HCT116 (cell line): Measurements from ENCODE around the gene ANO8. TPM values are rescaled to one million over a fixed set of nuclear protein-coding genes. Genes with fewer than 3 reads are reported as not detected.
A peak's percentile ranks its signal among the peaks of the same experiment; 100 is the strongest.

ENCODE experiments used
- ATAC-seq: fragments of 200-7000 bp; cut with Tn5 transposase; 2 replicates; pipeline ENCODE4 v1.9.1; 2020; ENCODE audit warnings: mild to moderate bottlenecking, moderate library complexity
- BruUV-seq: library from RNA; stranded (reverse); fragments of 400-500 nt; replicated peaks from 2 replicates; lab custom pipeline; 2021; lab: Mats Ljungman, UMichigan
- CTCF ChIA-PET: fragments of 300-600 bp; sonication (Branson Sonifier 250); formaldehyde crosslinking; loops from one replicate; lab custom pipeline; 2021; ENCODE audit warnings: antibody characterized with exemption; lab: Charles Lee
- POLR2A ChIA-PET: fragments of 300-600, 350-600 bp; sonication (Branson Sonifier 250); formaldehyde crosslinking; loops from one replicate; lab custom pipeline; 2021; ENCODE audit warnings: antibody characterized with exemption; lab: Charles Lee
- RAD21 ChIA-PET, 2 experiments: fragments of 300-600 bp; sonication (Branson Sonifier 250); formaldehyde crosslinking; loops; one replicate each; lab custom pipeline; 2023; ENCODE audit warnings: low total read pairs in 2 of 2; ENCODE audit not compliant: uncharacterized antibody in 2 of 2, unreplicated experiment in 2 of 2, low non-redundant PET in 1 of 2; lab: Charles Lee
- DNase-seq: peaks from one replicate; pipeline ENCODE4 v3.0.0-alpha.2; 2010; ENCODE audit warnings: low read depth, low spot score
- H2AFZ ChIP-seq: fragments of 200-600 bp; shearing (Covaris generic), sonication (generic); 2 replicates; pipeline ENCODE4 v1.6.1; 2017; ENCODE audit warnings: low read depth, mixed run types, mixed read lengths, antibody characterized with exemption, low read length; ENCODE audit not compliant: poor library complexity, severe bottlenecking
- H3K27ac ChIP-seq: 2 replicates; pipeline ENCODE4 v1.5.1; 2012; ENCODE audit warnings: low read depth, low read length
- H3K27me3 ChIP-seq: fragments of 200-600 bp; sonication (generic); 2 replicates; pipeline ENCODE4 v1.6.1; 2016; ENCODE audit warnings: mixed run types, low read length, mixed read lengths; ENCODE audit not compliant: insufficient read depth
- H3K36me3 ChIP-seq, 2 experiments: fragments of 200-500 bp in 1 of 2; fragments of 200-600 bp in 1 of 2; sonication (Bioruptor generic) in 1 of 2; sonication (generic) in 1 of 2; 2 replicates each; pipeline versions ENCODE4 v1.5.1 to v1.6.1; 2014 to 2016; ENCODE audit warnings: low read length in 2 of 2, inconsistent platforms in 1 of 2, mixed read lengths in 1 of 2, mixed run types in 1 of 2; ENCODE audit not compliant: insufficient read depth in 2 of 2, control insufficient read depth in 1 of 2
- H3K4me1 ChIP-seq, 2 experiments: fragments of 200-600 bp in 1 of 2; sonication (generic) in 1 of 2; 2 replicates each; pipeline versions ENCODE4 v1.5.1 to v1.6.1; 2012 to 2017; ENCODE audit warnings: low read length in 2 of 2, inconsistent platforms in 1 of 2, mild to moderate bottlenecking in 1 of 2, mixed read lengths in 1 of 2, mixed run types in 1 of 2, moderate library complexity in 1 of 2; ENCODE audit not compliant: insufficient read depth in 2 of 2, control insufficient read depth in 1 of 2
- H3K4me2 ChIP-seq: fragments of 200-600 bp; sonication (generic); 2 replicates; pipeline ENCODE4 v1.6.1; 2017; ENCODE audit warnings: mixed run types, low read length, mixed read lengths
- H3K4me3 ChIP-seq, 2 experiments: fragments of 200-600 bp in 1 of 2; sonication (generic) in 1 of 2; replicated peaks in 1 of 2; 2 replicates each; pipeline ENCODE4 v1.5.1; 2011 to 2016; ENCODE audit warnings: low read length in 2 of 2, control low read depth in 1 of 2, low read depth in 1 of 2, mild to moderate bottlenecking in 1 of 2, mixed read lengths in 1 of 2, mixed run types in 1 of 2
- H3K79me2 ChIP-seq: fragments of 200-600 bp; sonication (generic); 2 replicates; pipeline ENCODE4 v1.6.1; 2017; ENCODE audit warnings: mild to moderate bottlenecking, mixed run types, low read length, moderate library complexity, mixed read lengths; ENCODE audit not compliant: insufficient read depth
- H3K9ac ChIP-seq: fragments of 200-600 bp; sonication (generic); 2 replicates; pipeline ENCODE4 v1.6.1; 2016; ENCODE audit warnings: low read length, mixed read lengths
- H3K9me2 ChIP-seq: fragments of 200-600 bp; sonication (generic), shearing (Covaris generic); 2 replicates; pipeline ENCODE4 v1.6.1; 2017; ENCODE audit warnings: mixed run types, mild to moderate bottlenecking, moderate library complexity; ENCODE audit not compliant: insufficient read depth
- H3K9me3 ChIP-seq, 2 experiments: fragments of 200-500 bp in 1 of 2; fragments of 200-600 bp in 1 of 2; sonication (Bioruptor generic) in 1 of 2; sonication (generic) in 1 of 2; 2 replicates each; pipeline ENCODE4 v1.6.1; 2014 to 2017; ENCODE audit warnings: low read length in 2 of 2, mixed read lengths in 2 of 2, inconsistent platforms in 1 of 2, low read depth in 1 of 2, mild to moderate bottlenecking in 1 of 2, mixed run types in 1 of 2, moderate library complexity in 1 of 2; ENCODE audit not compliant: control insufficient read depth in 1 of 2, insufficient read depth in 1 of 2
- H4K20me1 ChIP-seq: fragments of 200-600 bp; sonication (generic), shearing (Covaris generic); 2 replicates; pipeline ENCODE4 v1.6.1; 2017; ENCODE audit warnings: mixed run types, mild to moderate bottlenecking, moderate library complexity; ENCODE audit not compliant: insufficient read depth
- CEBPB ChIP-seq: IDR thresholded peaks from 2 replicates; pipeline ENCODE4 v1.6.1; 2012; ENCODE audit warnings: low read depth
- ELF1 ChIP-seq: IDR thresholded peaks from 2 replicates; pipeline ENCODE4 v1.6.1; 2012; ENCODE audit warnings: low read depth, borderline replicate concordance
- EZH2phosphoT487 ChIP-seq: fragments of 200-600 bp; IDR thresholded peaks from 2 replicates; pipeline ENCODE4 v1.6.1; 2018; ENCODE audit warnings: antibody characterized with exemption, borderline replicate concordance
- POLR2AphosphoS5 ChIP-seq: IDR thresholded peaks from 2 replicates; pipeline ENCODE4 v1.6.1; 2011; ENCODE audit warnings: mild to moderate bottlenecking, low read depth, low read length, moderate library complexity
- SRF ChIP-seq: IDR thresholded peaks from 2 replicates; pipeline ENCODE4 v1.6.1; 2012; ENCODE audit warnings: low read depth
- YY1 ChIP-seq: IDR thresholded peaks from 2 replicates; pipeline ENCODE4 v1.6.1; 2011; ENCODE audit warnings: low read length, low read depth, moderate library complexity, mild to moderate bottlenecking; ENCODE audit not compliant: insufficient replicate concordance; ENCODE audit errors: extremely low read depth
- ZFX ChIP-seq: fragments of 450-650 bp; IDR thresholded peaks from 2 replicates; pipeline ENCODE4 v1.6.1; 2017
- ZNF274 ChIP-seq: fragments of 200-500 bp; sonication (Bioruptor generic); IDR thresholded peaks from 2 replicates; pipeline ENCODE4 v1.6.1; 2014; ENCODE audit warnings: mild to moderate bottlenecking, low read depth, low read length, inconsistent platforms
- intact Hi-C: fragments of 100-400 bp; cut with micrococcal nuclease; formaldehyde crosslinking; loops from 2 replicates; pipeline ENCODE4 v1.10.0; 2022
- total RNA-seq: library from RNA; stranded (reverse); gene quantifications from one replicate; pipeline ENCODE4 v1.2.1, GENCODE V29; 2021; ENCODE audit not compliant: unreplicated experiment
- TF ChIP-seq, protein P1 (sequence below), 3 experiments: fragments of 200-600 bp in 1 of 3; sonication (generic) in 1 of 3; IDR thresholded peaks in 2 of 3; conservative IDR thresholded peaks in 1 of 3; 2 replicates each; pipeline ENCODE4 v1.5.1; 2012 to 2017; ENCODE audit warnings: low read depth in 2 of 3, low read length in 2 of 3, antibody characterized with exemption in 1 of 3, borderline replicate concordance in 1 of 3, control low read depth in 1 of 3, mild to moderate bottlenecking in 1 of 3, mixed read lengths in 1 of 3, mixed run types in 1 of 3, moderate library complexity in 1 of 3; ENCODE audit not compliant: insufficient read depth in 1 of 3
- TF ChIP-seq, protein P2 (sequence below): IDR thresholded peaks from 2 replicates; pipeline ENCODE4 v1.6.1; 2012

Gene ANO8
- total RNA-seq, 1 experiment from 2014 or later, result 22.9 TPM

DNA sequence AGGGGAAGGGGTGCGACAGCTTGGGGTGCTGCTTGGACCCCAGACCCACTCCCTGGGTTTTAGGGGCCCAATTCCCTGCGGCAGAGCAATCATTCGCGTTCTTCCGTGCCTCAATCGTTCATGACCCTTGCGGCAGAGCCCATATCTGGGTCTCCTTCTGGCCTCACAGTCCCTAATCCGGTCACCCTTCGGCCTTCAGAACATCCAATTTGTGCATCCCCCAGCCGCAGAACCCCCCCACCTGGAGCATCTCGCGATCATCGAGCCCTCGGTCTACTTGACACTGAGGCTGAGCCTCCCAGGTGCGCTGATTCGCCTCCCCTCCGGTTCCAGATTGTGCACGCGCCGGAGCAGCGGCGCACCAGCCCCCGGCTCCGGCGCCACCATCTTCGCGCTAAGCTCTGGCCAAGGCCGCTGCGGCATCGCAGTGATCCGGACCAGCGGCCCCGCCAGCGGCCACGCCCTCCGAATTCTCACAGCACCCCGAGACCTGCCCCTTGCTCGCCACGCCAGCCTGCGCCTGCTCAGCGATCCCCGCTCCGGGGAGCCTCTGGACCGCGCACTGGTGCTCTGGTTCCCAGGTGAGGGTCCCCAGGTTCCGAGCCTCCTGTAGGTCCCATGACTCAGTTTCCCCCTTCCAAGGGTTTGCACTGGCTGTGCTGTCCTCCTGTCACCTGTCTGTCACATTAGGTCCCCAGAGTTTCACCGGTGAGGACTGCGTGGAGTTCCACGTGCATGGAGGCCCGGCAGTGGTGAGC lies 3.2 kb upstream of the ANO8 start:
- TF ChIP-seq CEBPB (no peak), ZNF274 (no peak), EZH2phosphoT487 (no peak), YY1 (no peak), ZFX (peak; percentile 67; the same call in 1 of the 2 replicates), SRF (no peak), POLR2AphosphoS5 (no peak), ELF1 (no peak)
- TF ChIP-seq, protein P1, sequence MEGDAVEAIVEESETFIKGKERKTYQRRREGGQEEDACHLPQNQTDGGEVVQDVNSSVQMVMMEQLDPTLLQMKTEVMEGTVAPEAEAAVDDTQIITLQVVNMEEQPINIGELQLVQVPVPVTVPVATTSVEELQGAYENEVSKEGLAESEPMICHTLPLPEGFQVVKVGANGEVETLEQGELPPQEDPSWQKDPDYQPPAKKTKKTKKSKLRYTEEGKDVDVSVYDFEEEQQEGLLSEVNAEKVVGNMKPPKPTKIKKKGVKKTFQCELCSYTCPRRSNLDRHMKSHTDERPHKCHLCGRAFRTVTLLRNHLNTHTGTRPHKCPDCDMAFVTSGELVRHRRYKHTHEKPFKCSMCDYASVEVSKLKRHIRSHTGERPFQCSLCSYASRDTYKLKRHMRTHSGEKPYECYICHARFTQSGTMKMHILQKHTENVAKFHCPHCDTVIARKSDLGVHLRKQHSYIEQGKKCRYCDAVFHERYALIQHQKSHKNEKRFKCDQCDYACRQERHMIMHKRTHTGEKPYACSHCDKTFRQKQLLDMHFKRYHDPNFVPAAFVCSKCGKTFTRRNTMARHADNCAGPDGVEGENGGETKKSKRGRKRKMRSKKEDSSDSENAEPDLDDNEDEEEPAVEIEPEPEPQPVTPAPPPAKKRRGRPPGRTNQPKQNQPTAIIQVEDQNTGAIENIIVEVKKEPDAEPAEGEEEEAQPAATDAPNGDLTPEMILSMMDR (IDR thresholded peaks at IDR 0.05 in 2 of 3, conservative IDR thresholded peaks at IDR 0.05 in 1 of 3; ENCODE audit: borderline replicate concordance in 1 of 3, insufficient read depth in 1 of 3, low read depth in 2 of 3, low read length in 2 of 3), result no peak
- TF ChIP-seq, protein P2, sequence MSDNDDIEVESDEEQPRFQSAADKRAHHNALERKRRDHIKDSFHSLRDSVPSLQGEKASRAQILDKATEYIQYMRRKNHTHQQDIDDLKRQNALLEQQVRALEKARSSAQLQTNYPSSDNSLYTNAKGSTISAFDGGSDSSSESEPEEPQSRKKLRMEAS, result peak; percentile 43
- Histone ChIP-seq H3K9ac (peak overlapping the region; percentile 89), H3K36me3 (peaks cover 3 to 9% of the 10 kb centered on the region in 2 experiments; a peak in 1 of 4 replicates), H2AFZ (no peak overlapping the region), H3K4me2 (peak overlapping the region; percentile 97), H3K9me2 (no peaks in the 10 kb centered on the region), H3K79me2 (peaks cover 21% of the 10 kb centered on the region), H3K4me3 (peak overlapping the region; percentile 85 to 99), H3K9me3 (no peaks in the 10 kb centered on the region), H3K4me1 (peaks cover 37 to 64% of the 10 kb centered on the region in 2 experiments), H3K27me3 (no peaks in the 10 kb centered on the region), H4K20me1 (no peaks in the 10 kb centered on the region), H3K27ac (peak overlapping the region; percentile 93)
- ChIA-PET CTCF (no interaction called here), RAD21 (no interaction called here), POLR2A (interaction anchor here (0.7 to 1.6 kb wide), 2 partner anchors 26 to 29 kb away, joined by 3 to 5 read pairs; partner anchors contain the start of gene DDA1)
- DNase-seq (no peak), ATAC-seq (peak; percentile 4; the same call in 1 of the 2 replicates)
- BruUV-seq, result TSS peak; percentile 58
- intact Hi-C loops, result no loop called here
